Measurements from ENCODE around the gene UNC93B1. TPM values are rescaled to one million over a fixed set of nuclear protein-coding genes. Genes with fewer than 3 reads are reported as not detected.

UNC93B1 gene
- total RNA-seq, 1 experiment from 2014 or later = 1.4 TPM

- H3K9me3 ChIP-seq (ENCODE audit: low read depth, low read length, poor library complexity, severe bottlenecking) = no peaks in the 10 kb centered on the region
- no peak overlapping the region for H3K27ac ChIP-seq (ENCODE audit: low read depth, low read length, poor library complexity, severe bottlenecking)
- intact Hi-C loops (cut with micrococcal nuclease; ENCODE audit: unreplicated experiment) = no loop called here
- H3K4me3 ChIP-seq (ENCODE audit: low read depth, low read length, poor library complexity, severe bottlenecking) = no peak overlapping the region
- no peak for DNase-seq (ENCODE audit: low spot score)
- no peaks in the 10 kb centered on the region for H3K36me3 ChIP-seq (ENCODE audit: insufficient read depth, low read length, poor library complexity, severe bottlenecking)
- BruUV-seq (replicated peaks) = no TSS peak
- POLR2A ChIA-PET (ENCODE audit: low non-redundant PET) = no interaction called here
- H3K4me1 ChIP-seq (ENCODE audit: insufficient read depth, low read length, poor library complexity, severe bottlenecking) = no peaks in the 10 kb centered on the region
- CTCF ChIA-PET = no interaction called here
- no peak for TF ChIP-seq CTCF (conservative IDR thresholded peaks at IDR 0.05; ENCODE audit: low read depth, low read length)
- no peak for TF ChIP-seq EZH2 (IDR thresholded peaks at IDR 0.05; ENCODE audit: borderline replicate concordance, low read depth, low read length, poor library complexity, severe bottlenecking)
- H3K27me3 ChIP-seq (replicated peaks; ENCODE audit: insufficient read depth, low read depth, low read length, poor library complexity) = no peaks in the 10 kb centered on the region
These were observed 14.3 kb upstream of the UNC93B1 start for GRCh38 chr11:68017980-68018729.

DNA sequence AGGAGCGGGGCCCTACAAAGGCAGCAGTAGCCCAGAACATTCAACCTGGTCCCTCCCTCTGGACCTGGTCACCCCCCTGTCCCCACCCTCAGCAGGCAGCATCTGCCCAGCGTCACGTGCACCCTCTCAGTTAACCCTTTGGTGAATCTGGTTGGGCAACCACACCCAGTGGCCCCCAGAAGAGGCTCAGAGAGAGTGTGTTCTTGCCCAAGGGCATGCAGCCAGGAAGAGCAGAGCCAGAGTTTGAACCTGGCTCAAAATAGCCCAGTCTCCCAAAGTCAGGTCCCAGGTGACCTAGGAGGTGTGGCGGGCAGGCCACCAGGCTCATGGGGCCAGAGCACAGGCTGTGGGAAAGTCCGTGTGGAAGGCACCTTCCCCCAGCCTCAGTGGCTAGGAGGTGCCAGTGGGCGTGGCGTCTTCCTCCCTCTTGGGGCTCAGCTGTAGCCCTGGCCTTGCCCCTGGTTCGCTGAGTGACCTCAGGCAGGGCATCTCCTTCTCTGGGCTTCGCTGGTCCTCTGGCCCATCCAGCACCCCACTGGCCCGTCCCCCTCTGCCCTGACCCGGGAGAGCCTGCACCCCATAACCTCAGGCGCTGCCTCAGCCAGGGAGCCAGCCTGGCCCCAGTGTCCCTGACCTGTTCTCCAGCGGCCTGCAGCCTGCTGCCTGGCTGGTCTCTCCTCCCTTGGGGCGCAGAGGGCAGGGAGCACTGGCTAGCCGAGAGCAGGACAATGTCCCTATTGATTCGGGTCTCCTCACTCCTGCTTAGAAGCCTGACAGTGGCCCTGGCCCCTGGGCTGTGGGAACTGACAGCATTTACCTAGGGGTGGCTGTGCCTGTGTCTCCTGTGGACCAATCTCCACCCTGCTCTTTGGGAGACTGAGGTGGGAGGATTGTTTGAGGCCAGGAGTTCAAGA is 13.3 kb upstream of the UNC93B1 start:
- DNase-seq (ENCODE audit: low spot score) = no peak
- intact Hi-C loops (cut with micrococcal nuclease; ENCODE audit: unreplicated experiment) = no loop called here
- TF ChIP-seq EZH2 (IDR thresholded peaks at IDR 0.05; ENCODE audit: borderline replicate concordance, low read depth, low read length, poor library complexity, severe bottlenecking) (no peak), CTCF (conservative IDR thresholded peaks at IDR 0.05; ENCODE audit: low read depth, low read length) (no peak)
- ChIA-PET CTCF (no interaction called here), POLR2A (ENCODE audit: low non-redundant PET) (no interaction called here)
- Histone ChIP-seq H3K27me3 (replicated peaks; ENCODE audit: insufficient read depth, low read depth, low read length, poor library complexity) (no peaks in the 10 kb centered on the region), H3K36me3 (ENCODE audit: insufficient read depth, low read length, poor library complexity, severe bottlenecking) (no peaks in the 10 kb centered on the region), H3K27ac (ENCODE audit: low read depth, low read length, poor library complexity, severe bottlenecking) (no peak overlapping the region), H3K9me3 (ENCODE audit: low read depth, low read length, poor library complexity, severe bottlenecking) (no peaks in the 10 kb centered on the region), H3K4me3 (ENCODE audit: low read depth, low read length, poor library complexity, severe bottlenecking) (no peak overlapping the region), H3K4me1 (ENCODE audit: insufficient read depth, low read length, poor library complexity, severe bottlenecking) (no peaks in the 10 kb centered on the region)
- BruUV-seq (replicated peaks) = no TSS peak

- Histone ChIP-seq H3K36me3 (ENCODE audit: insufficient read depth, low read length, poor library complexity, severe bottlenecking) (no peaks in the 10 kb centered on the region), H3K27ac (ENCODE audit: low read depth, low read length, poor library complexity, severe bottlenecking) (no peak overlapping the region), H3K9me3 (ENCODE audit: low read depth, low read length, poor library complexity, severe bottlenecking) (no peaks in the 10 kb centered on the region), H3K27me3 (replicated peaks; ENCODE audit: insufficient read depth, low read depth, low read length, poor library complexity) (no peaks in the 10 kb centered on the region), H3K4me3 (ENCODE audit: low read depth, low read length, poor library complexity, severe bottlenecking) (no peak overlapping the region), H3K4me1 (ENCODE audit: insufficient read depth, low read length, poor library complexity, severe bottlenecking) (no peaks in the 10 kb centered on the region)
- ChIA-PET CTCF (no interaction called here), POLR2A (ENCODE audit: low non-redundant PET) (no interaction called here)
- no peak for DNase-seq (ENCODE audit: low spot score)
- intact Hi-C loops (cut with micrococcal nuclease; ENCODE audit: unreplicated experiment) = no loop called here
- no TSS peak for BruUV-seq (replicated peaks)
- TF ChIP-seq EZH2 (IDR thresholded peaks at IDR 0.05; ENCODE audit: borderline replicate concordance, low read depth, low read length, poor library complexity, severe bottlenecking) (no peak), CTCF (conservative IDR thresholded peaks at IDR 0.05; ENCODE audit: low read depth, low read length) (no peak)
These were observed 12.4 kb upstream of the UNC93B1 start for GRCh38 chr11:68016161-68016903.
